ENCODE measurements around the gene CDKL5.

The CDKL5 gene

GRCh38 chrX:18698737-18699650 is 273.6 kb downstream of the CDKL5 start:
- no peak for DNase-seq (ENCODE audit: low read depth)

DNA sequence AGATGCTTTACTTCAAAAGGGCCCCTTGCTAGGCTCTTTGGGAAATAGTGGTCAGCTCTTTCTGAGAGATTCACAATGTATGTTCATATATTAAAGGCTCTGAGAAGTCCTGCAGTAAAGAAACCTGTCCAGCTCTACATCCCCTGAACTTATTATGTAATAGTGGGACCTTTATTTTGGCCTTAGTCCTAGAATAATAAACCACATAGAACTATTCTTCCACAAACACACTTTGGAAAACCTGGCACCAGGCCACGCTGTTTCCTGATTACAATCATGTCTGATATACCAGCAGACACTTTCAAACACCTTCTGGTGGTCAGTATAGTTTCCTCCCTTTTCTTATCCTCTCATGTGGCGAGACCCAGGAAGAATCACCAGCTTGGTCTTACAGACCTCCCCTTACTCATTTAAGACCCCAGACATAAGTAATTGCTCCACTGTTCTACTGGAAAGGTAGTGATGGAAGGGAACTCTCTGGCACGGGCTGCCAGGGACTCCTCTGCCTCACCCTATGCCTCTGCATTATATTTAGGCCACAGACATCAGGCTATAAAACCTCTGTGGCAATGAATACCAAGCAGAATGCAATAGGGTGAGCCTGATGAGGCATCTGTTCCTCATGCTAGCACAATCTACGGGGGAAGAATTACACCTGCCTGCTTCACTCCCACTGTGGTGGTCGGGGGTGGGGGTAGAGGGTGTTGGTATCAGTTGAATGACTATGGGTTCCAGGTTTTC is 276.4 kb downstream of the CDKL5 start:
- DNase-seq (ENCODE audit: low read depth), result no peak

DNA sequence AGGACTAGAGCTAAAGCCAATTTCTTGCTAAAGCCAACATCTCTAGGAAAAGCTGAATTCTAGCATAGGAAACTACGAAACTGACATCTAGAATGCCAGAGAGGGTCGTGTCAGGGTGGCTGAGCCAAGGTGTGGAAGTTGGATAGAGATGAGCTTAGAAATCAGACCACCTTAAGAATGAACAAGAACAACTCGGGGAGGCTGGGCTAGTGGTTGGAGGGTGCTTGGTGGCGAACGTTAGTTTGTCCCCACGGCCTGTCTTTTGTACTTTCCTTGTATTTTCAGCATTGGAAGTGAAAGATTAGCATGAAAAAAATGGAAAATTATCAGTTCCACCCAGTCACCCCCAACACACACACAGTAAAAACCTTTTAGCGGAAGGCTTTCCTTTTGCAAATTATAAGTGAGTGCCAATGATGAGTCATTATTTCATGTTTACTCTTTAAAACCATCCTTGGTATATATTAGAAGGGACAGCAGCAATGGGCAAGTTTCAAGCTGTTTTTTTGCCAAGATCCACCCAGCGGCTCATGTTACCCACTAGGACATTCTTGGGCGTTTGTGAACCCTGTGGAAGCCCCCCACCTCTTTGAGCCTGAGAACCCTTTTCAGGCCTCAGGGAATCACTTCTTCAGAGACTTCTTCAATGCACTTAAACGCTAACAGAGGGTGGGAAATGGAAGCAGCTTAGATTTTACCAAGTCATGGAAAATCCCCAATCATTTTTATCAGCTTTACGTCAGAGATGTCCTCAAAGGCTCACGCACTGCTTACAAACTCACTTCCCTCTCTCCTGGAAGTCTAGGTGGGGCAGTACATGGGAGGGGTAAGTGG is 277.2 kb downstream of the CDKL5 start:
- DNase-seq (ENCODE audit: low read depth), result no peak
